ENCODE results near the gene FBXL20. TPM values are rescaled to one million over a fixed set of nuclear protein-coding genes. Genes with fewer than 3 reads are reported as not detected.

Gene FBXL20
- total and polyA plus RNA-seq, 2 of the 8 experiments (the other 6 are each of a cell fraction or from before 2014, with no cell fraction given) = 5.5 to 11.0 TPM

DNA sequence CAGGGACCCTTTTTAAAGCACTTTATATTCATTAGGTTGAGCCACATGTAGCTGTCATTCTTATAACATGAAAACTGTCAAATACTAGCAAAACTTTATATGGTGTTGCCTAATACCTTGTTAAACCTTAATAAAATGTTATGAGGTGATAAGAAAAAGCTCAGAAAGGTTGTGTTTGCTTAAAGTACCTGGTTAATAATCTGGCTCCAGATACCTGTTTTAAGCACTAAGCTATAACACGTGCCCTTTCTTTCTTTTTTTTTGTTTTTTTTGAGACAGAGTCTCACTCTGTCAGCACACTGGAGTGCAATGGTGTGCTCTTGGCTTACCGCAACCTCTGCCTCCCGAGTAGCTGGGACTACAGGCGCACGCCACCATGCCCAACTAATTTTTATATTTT is 116.7 kb downstream of the FBXL20 start (continued):
- TF ChIP-seq RFX5 (IDR thresholded peaks at IDR 0.05; ENCODE audit: borderline replicate concordance, low read depth, low read length) (no peak), BCL11A (IDR thresholded peaks at IDR 0.05; ENCODE audit: low read depth in 2 of 2, low read length in 2 of 2) (no peak), SRF (IDR thresholded peaks at IDR 0.05; ENCODE audit: low read depth, low read length) (no peak), SIX5 (IDR thresholded peaks at IDR 0.05; ENCODE audit: low read depth, low read length) (no peak)

Measured in H1 (cell line).